WERI-Rb-1 (cell line): ENCODE measurements around the gene COL5A1.

Source experiments
- DNase-seq: peaks from one replicate; pipeline ENCODE4 v3.0.0-alpha.2; 2020
- H3K27ac ChIP-seq: fragments of 250-450 bp; sonication (Bioruptor Pico); 2 replicates; pipeline ENCODE4 v1.5.1; 2020; ENCODE audit warnings: mild to moderate bottlenecking, moderate library complexity
- H3K27me3 ChIP-seq: fragments of 250-450 bp; sonication (Bioruptor Pico); 2 replicates; pipeline ENCODE4 v1.5.1; 2021; ENCODE audit warnings: mild to moderate bottlenecking, low read depth, moderate library complexity; ENCODE audit not compliant: insufficient read depth, severe bottlenecking
- H3K36me3 ChIP-seq: fragments of 250-450 bp; sonication (Bioruptor Pico); 2 replicates; pipeline ENCODE4 v1.5.1; 2020; ENCODE audit warnings: mild to moderate bottlenecking, moderate library complexity
- H3K4me3 ChIP-seq: 2 replicates; pipeline ENCODE4 v1.5.1; 2011; ENCODE audit warnings: low read depth, mild to moderate bottlenecking, control low read depth, low read length
- H3K9me3 ChIP-seq: fragments of 250-450 bp; sonication (Bioruptor Pico); 2 replicates; pipeline ENCODE4 v1.5.1; 2021; ENCODE audit warnings: mild to moderate bottlenecking, moderate library complexity; ENCODE audit not compliant: severe bottlenecking
- TF ChIP-seq, protein P1 (sequence below): IDR thresholded peaks from 2 replicates; pipeline ENCODE4 v1.5.1; 2011; ENCODE audit warnings: low read depth, mild to moderate bottlenecking, control low read depth, inconsistent platforms, low read length

The COL5A1 gene

DNA sequence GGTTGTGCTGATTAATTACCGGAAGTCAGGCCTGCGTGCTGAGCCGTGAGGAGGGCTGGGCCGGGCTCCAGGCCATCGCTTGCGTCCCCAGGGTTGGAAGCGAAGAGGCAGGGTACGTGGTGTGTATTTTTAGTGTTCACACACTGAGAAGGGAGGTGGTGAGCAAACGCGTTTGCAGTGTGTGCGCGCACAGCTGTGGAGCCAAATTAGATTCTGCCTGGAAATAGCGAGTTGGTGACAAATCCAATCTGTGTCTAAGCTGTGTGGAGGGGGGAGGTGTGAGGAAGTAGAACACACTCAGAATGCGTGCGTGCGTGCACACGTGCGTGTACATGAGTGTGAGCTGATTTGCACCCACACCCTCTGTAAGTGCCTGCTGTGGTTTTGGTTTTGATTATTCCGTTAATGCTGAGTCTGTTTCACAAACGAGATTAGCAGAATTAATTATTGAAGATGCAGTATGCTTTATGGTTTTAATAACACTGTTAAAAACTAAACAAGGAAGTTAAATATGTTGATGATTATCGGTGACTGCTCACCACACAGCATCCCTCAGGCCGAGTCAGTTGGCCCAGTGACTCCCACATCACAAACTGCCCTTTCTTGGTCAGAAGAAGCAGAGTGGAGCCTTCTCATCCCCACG is 127.2 kb downstream of the COL5A1 start:
- H3K27ac ChIP-seq: no peak overlapping the region
- DNase-seq: no peak
- TF ChIP-seq, protein P1, sequence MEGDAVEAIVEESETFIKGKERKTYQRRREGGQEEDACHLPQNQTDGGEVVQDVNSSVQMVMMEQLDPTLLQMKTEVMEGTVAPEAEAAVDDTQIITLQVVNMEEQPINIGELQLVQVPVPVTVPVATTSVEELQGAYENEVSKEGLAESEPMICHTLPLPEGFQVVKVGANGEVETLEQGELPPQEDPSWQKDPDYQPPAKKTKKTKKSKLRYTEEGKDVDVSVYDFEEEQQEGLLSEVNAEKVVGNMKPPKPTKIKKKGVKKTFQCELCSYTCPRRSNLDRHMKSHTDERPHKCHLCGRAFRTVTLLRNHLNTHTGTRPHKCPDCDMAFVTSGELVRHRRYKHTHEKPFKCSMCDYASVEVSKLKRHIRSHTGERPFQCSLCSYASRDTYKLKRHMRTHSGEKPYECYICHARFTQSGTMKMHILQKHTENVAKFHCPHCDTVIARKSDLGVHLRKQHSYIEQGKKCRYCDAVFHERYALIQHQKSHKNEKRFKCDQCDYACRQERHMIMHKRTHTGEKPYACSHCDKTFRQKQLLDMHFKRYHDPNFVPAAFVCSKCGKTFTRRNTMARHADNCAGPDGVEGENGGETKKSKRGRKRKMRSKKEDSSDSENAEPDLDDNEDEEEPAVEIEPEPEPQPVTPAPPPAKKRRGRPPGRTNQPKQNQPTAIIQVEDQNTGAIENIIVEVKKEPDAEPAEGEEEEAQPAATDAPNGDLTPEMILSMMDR: no peak
- H3K36me3 ChIP-seq: no peaks in the 10 kb centered on the region
- H3K27me3 ChIP-seq: no peaks in the 10 kb centered on the region
- no peak overlapping the region for H3K4me3 ChIP-seq
- no peaks in the 10 kb centered on the region for H3K9me3 ChIP-seq

DNA sequence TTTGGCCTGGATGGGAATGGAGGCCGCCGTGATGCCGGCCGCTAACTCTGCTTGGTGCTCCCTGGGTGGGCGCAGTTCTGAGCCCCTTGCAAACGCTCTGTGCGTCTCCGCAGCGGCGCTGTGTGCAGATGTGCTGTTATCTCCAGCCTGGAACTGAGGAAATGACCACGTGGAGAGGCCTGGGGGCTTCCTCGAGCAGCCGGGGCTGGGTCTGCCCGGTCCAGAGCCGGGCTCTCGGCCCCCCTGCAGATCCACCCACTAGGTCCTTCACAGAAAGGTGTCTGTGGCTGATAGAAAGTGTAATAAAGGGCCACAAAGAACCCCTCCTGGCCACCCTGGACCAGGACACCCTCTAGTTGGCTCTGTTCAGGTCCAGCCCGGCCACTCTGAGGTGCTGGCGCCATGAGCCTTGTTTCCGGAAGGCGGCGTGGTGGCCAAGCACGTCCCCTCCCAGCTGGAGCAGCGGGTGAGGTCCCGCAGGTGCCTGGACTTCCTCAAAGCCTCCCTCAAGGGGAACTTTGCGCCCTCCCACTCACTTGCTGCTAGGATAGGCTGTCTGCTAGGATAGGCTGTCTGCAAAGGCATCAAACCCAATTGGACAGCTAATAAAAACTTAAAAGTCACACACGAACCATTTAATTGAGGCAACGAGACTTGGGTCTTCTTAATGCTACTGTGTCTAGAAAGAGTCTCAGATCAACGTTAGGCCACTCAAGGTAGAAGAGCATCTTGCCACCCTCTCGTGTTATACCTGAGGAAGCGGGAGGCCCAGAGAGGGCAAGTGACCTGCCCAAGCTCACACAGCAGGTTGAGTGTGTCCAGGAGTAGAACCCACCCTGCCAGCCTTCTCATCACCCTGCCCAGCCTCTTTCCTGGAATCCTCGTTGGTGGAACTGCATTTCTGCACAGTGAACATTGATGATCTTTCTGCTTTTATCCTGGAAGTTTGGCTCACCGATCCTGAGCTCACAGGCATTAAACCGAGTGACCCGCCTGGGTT is 129.7 kb downstream of the COL5A1 start:
- Histone ChIP-seq H3K27me3 (no peaks in the 10 kb centered on the region), H3K27ac (no peak overlapping the region), H3K4me3 (no peak overlapping the region), H3K9me3 (no peaks in the 10 kb centered on the region), H3K36me3 (no peaks in the 10 kb centered on the region; the same call in 1 of the 2 replicates)
- TF ChIP-seq, protein P1: no peak
- DNase-seq: no peak

GRCh38 chr9:134772331-134772730 is 130.7 kb downstream of the COL5A1 start:
- Histone ChIP-seq H3K9me3 (no peaks in the 10 kb centered on the region), H3K4me3 (no peak overlapping the region), H3K27ac (no peak overlapping the region), H3K36me3 (no peaks in the 10 kb centered on the region; the same call in 1 of the 2 replicates), H3K27me3 (no peaks in the 10 kb centered on the region)
- no peak for DNase-seq
- TF ChIP-seq, protein P1: no peak

DNA sequence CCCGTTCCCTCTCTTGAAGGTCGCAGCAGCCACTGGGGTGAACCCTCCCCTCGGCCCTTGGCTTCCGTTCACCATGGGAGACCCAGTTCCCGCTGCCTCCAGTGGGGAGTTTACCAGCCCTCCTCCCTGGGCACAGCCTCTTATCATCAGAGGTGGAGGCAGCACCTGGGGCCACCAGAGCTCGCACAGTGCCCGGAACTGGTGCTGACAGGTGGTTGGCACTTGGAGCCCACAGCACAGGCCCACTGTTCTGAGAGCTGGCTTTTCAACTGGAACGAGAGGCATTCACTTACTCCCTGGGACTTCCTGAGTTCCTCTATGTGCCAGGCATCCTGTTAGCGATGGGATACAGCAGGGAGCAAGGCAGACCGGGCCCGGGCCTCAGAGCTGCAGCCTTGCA is 132.2 kb downstream of the COL5A1 start:
- no peaks in the 10 kb centered on the region; the same call in 1 of the 2 replicates for H3K36me3 ChIP-seq
- no peaks in the 10 kb centered on the region for H3K27me3 ChIP-seq
- H3K9me3 ChIP-seq: no peaks in the 10 kb centered on the region
- no peak overlapping the region for H3K4me3 ChIP-seq
- peak overlapping the region; percentile 88; the same call in 1 of the 2 replicates for H3K27ac ChIP-seq
- DNase-seq: no peak
- TF ChIP-seq, protein P1: no peak

- no peak for DNase-seq
- Histone ChIP-seq H3K36me3 (no peaks in the 10 kb centered on the region; the same call in 1 of the 2 replicates), H3K9me3 (no peaks in the 10 kb centered on the region), H3K27me3 (no peaks in the 10 kb centered on the region), H3K27ac (peak overlapping the region; percentile 88), H3K4me3 (no peak overlapping the region)
- TF ChIP-seq, protein P1: no peak
Observed at GRCh38 chr9:134774410-134774809, 132.8 kb downstream of the COL5A1 start.
